Panc1 (cell line): ENCODE results near the gene PLA2G5.

Source experiments
- POLR2AphosphoS5 ChIP-seq: IDR thresholded peaks from 2 replicates; pipeline ENCODE4 v1.6.1; 2012; ENCODE audit warnings: mild to moderate bottlenecking, low read depth, low read length, moderate library complexity
- TF ChIP-seq, protein P1 (sequence below): fragments of 450-650 bp; IDR thresholded peaks from 2 replicates; pipeline ENCODE4 v1.5.1; 2017; ENCODE audit warnings: mild to moderate bottlenecking

DNA sequence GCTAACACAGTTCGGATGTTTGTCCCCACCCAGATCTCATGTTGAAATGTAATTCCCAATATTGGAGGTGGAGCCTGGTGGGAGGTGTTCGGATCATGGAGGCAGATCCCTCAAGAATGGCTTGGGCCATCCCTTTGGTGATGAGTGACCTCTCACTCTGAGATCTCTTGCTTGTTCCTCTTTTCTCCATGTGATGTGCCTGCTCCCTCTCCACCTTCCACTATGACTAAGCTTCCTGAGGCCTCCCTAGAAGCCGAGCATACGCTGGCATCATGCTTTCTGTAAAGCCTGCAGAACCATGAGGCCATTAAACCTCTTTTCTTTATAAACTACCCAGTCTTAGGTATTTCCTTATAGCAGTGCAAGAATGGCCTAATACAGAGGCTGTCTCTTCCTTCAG is 8.1 kb upstream of the PLA2G5 start:
- no peak for TF ChIP-seq POLR2AphosphoS5
- TF ChIP-seq, protein P1, sequence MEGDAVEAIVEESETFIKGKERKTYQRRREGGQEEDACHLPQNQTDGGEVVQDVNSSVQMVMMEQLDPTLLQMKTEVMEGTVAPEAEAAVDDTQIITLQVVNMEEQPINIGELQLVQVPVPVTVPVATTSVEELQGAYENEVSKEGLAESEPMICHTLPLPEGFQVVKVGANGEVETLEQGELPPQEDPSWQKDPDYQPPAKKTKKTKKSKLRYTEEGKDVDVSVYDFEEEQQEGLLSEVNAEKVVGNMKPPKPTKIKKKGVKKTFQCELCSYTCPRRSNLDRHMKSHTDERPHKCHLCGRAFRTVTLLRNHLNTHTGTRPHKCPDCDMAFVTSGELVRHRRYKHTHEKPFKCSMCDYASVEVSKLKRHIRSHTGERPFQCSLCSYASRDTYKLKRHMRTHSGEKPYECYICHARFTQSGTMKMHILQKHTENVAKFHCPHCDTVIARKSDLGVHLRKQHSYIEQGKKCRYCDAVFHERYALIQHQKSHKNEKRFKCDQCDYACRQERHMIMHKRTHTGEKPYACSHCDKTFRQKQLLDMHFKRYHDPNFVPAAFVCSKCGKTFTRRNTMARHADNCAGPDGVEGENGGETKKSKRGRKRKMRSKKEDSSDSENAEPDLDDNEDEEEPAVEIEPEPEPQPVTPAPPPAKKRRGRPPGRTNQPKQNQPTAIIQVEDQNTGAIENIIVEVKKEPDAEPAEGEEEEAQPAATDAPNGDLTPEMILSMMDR = no peak
